Suprapubic skin (tissue), 4 donors: ENCODE measurements around the gene RNF214. TPM values are rescaled to one million over a fixed set of nuclear protein-coding genes. Genes with fewer than 3 reads are reported as not detected.

Experiments
- DNase-seq, 2 donors: peaks; one replicate each; pipeline ENCODE4 v3.0.0-alpha.2; 2019; ENCODE audit warnings: low spot score in 2 of 2
- H3K27ac ChIP-seq: fragments of 200-600 bp; sonication (generic); one replicate; pipeline ENCODE4 v1.5.1; 2019
- H3K27me3 ChIP-seq: fragments of 200-600 bp; sonication (generic); one replicate; pipeline ENCODE4 v1.5.1; 2019
- H3K36me3 ChIP-seq: fragments of 200-600 bp; sonication (generic); one replicate; pipeline ENCODE4 v1.5.1; 2019
- H3K4me1 ChIP-seq: fragments of 200-600 bp; sonication (generic); one replicate; pipeline ENCODE4 v1.5.1; 2019
- H3K4me3 ChIP-seq: fragments of 200-600 bp; sonication (generic); one replicate; pipeline ENCODE4 v1.5.1; 2019; ENCODE audit warnings: mild to moderate bottlenecking
- H3K9me3 ChIP-seq: fragments of 200-600 bp; sonication (generic); one replicate; pipeline ENCODE4 v1.5.1; 2019
- CTCF ChIP-seq, 2 donors: fragments of 200-600 bp in 1 of 2; fragments of 450-650 bp in 1 of 2; sonication (generic) in 1 of 2; IDR thresholded peaks; one replicate each; pipeline ENCODE4 v1.5.1; 2016 to 2019; ENCODE audit warnings: antibody characterized with exemption in 2 of 2, mild to moderate bottlenecking in 1 of 2, moderate library complexity in 1 of 2
- EP300 ChIP-seq: sonication (generic); formaldehyde crosslinking; IDR thresholded peaks from one replicate; pipeline ENCODE4 v1.6.1; 2017; ENCODE audit warnings: antibody characterized with exemption
- POLR2A ChIP-seq, 2 donors: fragments of 450-650 bp; IDR thresholded peaks; one replicate each; pipeline ENCODE4 v1.6.1; 2017; ENCODE audit warnings: antibody characterized with exemption in 2 of 2, mild to moderate bottlenecking in 2 of 2, moderate library complexity in 2 of 2
- POLR2AphosphoS5 ChIP-seq, 3 donors: sonication (generic); formaldehyde crosslinking; IDR thresholded peaks; one replicate each; pipeline ENCODE4 v1.6.1; 2017; ENCODE audit warnings: antibody characterized with exemption in 3 of 3
- WGBS: methylation state at CpG from one replicate; pipeline ENCODE4 v1.1.5; 2018; 5-methylcytosine and 5-hydroxymethylcytosine counted together
- total RNA-seq, 4 donors: library from RNA; depleted of rRNA; stranded (reverse); fragments of >200 nt; gene quantifications; one replicate each; pipeline ENCODE4 v1.1.0, GENCODE V29; 2016

Gene RNF214
- total RNA-seq, 4 donors from 2014 or later = 6.7 to 22.9 (median 12.2) TPM

- peaks cover 47% of the 10 kb centered on the region for H3K36me3 ChIP-seq
- H3K9me3 ChIP-seq = no peaks in the 10 kb centered on the region
- H3K4me3 ChIP-seq = peak overlapping the region; percentile 40
- no peak for DNase-seq
- peaks cover 21% of the 10 kb centered on the region for H3K4me1 ChIP-seq
- TF ChIP-seq EP300 (no peak), POLR2AphosphoS5 (IDR thresholded peaks at IDR 0.05) (no peak), POLR2A (IDR thresholded peaks at IDR 0.05) (no peak), CTCF (IDR thresholded peaks at IDR 0.05) (no peak)
- H3K27me3 ChIP-seq = no peaks in the 10 kb centered on the region
- peak overlapping the region; percentile 76 for H3K27ac ChIP-seq
- WGBS = 73% methylated on average over 10 of the region's 13 CpGs
These were observed 32.3 kb upstream of the RNF214 start for GRCh38 chr11:117199916-117200812.

DNA sequence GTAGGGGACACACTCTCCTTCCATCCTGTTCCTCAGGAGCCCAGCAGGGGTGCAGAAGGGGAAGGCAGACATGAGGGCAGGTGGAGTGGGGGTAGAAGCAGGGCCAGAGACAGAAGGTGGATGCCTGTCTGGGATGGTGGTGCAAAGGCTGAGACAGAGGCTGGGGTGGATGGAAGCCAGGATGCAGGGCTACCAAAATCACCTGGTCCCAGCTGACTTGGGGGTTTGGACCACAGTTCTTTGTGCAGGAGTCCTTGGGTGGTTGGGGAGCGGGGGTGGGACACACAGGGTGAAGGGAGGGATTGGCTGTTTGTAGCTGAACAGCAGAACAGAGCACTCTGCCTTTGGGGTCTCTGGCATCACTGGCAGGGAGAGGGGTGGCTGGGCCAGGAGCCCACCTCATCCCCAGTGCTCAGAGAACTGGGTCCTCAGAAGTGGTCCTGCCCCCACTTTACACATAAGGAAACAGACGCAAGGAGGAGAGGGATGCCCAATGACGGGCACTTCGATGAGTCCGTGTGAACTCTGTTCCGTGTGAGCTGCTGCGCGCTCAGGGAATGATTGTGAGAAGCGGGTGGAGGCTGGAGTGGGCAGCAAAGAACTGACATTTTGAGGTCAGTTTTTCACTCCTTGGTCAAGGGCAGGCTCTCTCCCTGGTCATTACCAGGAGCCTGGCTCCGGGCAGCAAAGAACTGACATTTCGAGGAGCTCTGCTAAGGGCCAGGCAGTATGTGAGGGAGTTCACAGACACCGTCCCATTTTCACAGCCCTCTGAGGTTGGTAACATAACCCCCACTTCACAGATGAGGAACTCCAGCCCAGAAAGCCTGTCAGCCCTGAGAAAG, 31.4 kb upstream of the RNF214 start:
- no peak for DNase-seq
- peaks cover 21% of the 10 kb centered on the region for H3K4me1 ChIP-seq
- H3K4me3 ChIP-seq = peak overlapping the region; percentile 40
- WGBS = 86% methylated on average over 12 of the region's 12 CpGs
- peaks cover 46% of the 10 kb centered on the region for H3K36me3 ChIP-seq
- no peaks in the 10 kb centered on the region for H3K9me3 ChIP-seq
- no peaks in the 10 kb centered on the region for H3K27me3 ChIP-seq
- TF ChIP-seq POLR2A (IDR thresholded peaks at IDR 0.05) (no peak), CTCF (IDR thresholded peaks at IDR 0.05) (no peak), POLR2AphosphoS5 (IDR thresholded peaks at IDR 0.05) (no peak), EP300 (no peak)
- peak overlapping the region; percentile 76 for H3K27ac ChIP-seq

DNA sequence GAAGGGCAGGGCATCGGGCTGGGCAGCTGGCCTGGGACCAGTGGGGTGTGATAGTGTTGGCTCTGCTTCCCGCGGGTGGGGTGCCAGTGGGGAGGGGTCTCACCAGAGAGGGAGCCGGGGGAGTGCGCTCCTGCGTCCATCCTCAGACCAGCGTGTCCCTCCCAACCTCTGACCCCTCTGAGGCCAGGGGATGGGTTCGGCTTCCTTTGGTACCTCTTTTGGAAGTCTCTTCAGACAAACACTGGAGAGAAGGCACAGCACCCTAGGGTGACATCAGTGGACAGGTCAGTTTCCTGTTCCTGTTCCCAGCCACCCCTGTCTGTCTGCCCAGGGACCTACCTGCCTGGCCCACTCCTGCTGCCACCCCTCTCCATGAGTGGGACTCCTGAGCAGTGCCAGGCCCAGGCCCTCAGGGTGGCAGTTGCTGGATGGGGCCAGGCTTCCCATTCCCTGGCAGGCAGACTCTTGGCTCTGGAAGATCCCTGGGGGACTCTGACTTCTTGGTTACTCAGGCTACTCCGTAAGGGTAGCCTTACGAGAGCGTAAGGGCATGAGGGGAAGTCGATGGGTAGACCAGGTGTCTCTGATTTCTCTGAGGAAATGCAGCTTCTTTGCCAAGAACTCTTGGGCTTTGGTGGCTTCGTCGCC, 30.7 kb upstream of the RNF214 start:
- Histone ChIP-seq H3K4me3 (peak overlapping the region; percentile 40), H3K36me3 (peaks cover 38% of the 10 kb centered on the region), H3K27me3 (no peaks in the 10 kb centered on the region), H3K4me1 (peaks cover 21% of the 10 kb centered on the region), H3K27ac (peak overlapping the region; percentile 43), H3K9me3 (no peaks in the 10 kb centered on the region)
- DNase-seq = no peak
- TF ChIP-seq POLR2A (IDR thresholded peaks at IDR 0.05) = no peak
- no peak for TF ChIP-seq POLR2AphosphoS5 (IDR thresholded peaks at IDR 0.05)
- no peak for TF ChIP-seq CTCF (IDR thresholded peaks at IDR 0.05)
- no peak for TF ChIP-seq EP300
- WGBS = 47% methylated on average over 10 of the region's 14 CpGs

DNA sequence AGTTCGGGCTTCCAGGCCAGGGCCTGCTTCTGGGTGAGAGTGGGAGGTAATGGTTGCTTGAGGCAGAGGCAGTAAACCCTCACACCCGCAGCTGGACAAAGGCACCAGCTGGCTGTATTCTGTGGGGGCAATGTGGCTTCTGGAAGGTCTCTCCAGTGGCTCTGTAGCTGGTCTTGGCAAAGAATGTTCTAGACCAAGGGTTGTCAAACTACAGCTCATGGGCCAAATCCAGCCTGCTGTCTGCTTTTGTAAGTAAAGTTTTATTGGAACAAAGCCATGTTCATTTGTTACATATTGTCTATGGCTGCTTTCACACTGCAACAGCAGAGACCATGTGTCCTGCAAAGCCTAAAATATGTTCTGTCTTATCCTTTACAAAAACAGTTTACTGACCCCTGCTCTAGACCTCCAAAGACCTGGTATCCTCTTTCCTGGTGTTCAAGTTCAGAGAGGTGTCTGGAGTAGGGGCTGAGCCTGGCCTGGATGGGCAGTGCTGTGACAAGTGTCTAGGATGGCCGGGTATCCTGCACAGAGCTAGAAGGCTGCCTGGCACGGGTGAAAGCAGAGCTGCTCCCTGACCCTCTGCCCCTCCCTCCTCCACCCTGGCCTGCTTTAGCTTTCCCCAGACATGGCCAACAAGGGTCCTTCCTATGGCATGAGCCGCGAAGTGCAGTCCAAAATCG, 29.9 kb upstream of the RNF214 start:
- H3K4me1 ChIP-seq = peaks cover 19% of the 10 kb centered on the region
- peak overlapping the region; percentile 40 for H3K4me3 ChIP-seq
- H3K27ac ChIP-seq = peak overlapping the region; percentile 43
- H3K36me3 ChIP-seq = peaks cover 35% of the 10 kb centered on the region
- H3K9me3 ChIP-seq = no peaks in the 10 kb centered on the region
- no peaks in the 10 kb centered on the region for H3K27me3 ChIP-seq
- 84% methylated on average over 6 of the region's 7 CpGs for WGBS
- DNase-seq = no peak
- TF ChIP-seq POLR2AphosphoS5 (IDR thresholded peaks at IDR 0.05) = no peak

DNA sequence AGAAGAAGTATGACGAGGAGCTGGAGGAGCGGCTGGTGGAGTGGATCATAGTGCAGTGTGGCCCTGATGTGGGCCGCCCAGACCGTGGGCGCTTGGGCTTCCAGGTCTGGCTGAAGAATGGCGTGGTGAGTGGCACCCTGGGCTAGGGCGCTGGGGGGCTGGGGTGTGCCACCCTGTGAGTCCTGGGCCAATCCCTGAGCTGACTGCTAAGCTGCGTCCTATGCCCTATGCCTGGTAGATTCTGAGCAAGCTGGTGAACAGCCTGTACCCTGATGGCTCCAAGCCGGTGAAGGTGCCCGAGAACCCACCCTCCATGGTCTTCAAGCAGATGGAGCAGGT, 29.4 kb upstream of the RNF214 start:
- TF ChIP-seq POLR2AphosphoS5 (IDR thresholded peaks at IDR 0.05) (no peak), POLR2A (IDR thresholded peaks at IDR 0.05) (no peak), EP300 (no peak), CTCF (IDR thresholded peaks at IDR 0.05) (no peak)
- H3K4me1 ChIP-seq = peaks cover 18% of the 10 kb centered on the region
- no peak overlapping the region for H3K27ac ChIP-seq
- H3K9me3 ChIP-seq = no peaks in the 10 kb centered on the region
- peaks cover 35% of the 10 kb centered on the region for H3K36me3 ChIP-seq
- H3K27me3 ChIP-seq = no peaks in the 10 kb centered on the region
- peak overlapping the region; percentile 0 for H3K4me3 ChIP-seq
- no peak for DNase-seq
- 95% methylated on average over 10 of the region's 10 CpGs for WGBS
